Calu3 (cell line): ENCODE data around the gene HAUS8. TPM values are rescaled to one million over a fixed set of nuclear protein-coding genes. Genes with fewer than 3 reads are reported as not detected.

Experiments used
- BruUV-seq: library from RNA; stranded (reverse); fragments of 400-500 nt; replicated peaks from 2 replicates; lab custom pipeline; 2021; lab: Mats Ljungman, UMichigan
- CTCF ChIA-PET: fragments of 300-600 bp; sonication (Branson Sonifier 250); formaldehyde crosslinking; loops from one replicate; lab custom pipeline; 2022; ENCODE audit warnings: antibody characterized with exemption; lab: Charles Lee
- DNase-seq: peaks from one replicate; pipeline ENCODE4 v3.0.0; 2022
- H3K27ac Mint-ChIP-seq: one replicate; pipeline ENCODE4 v1.8.0; 2022; ENCODE audit warnings: mixed read lengths; ENCODE audit not compliant: unreplicated experiment
- H3K27me3 Mint-ChIP-seq: one replicate; pipeline ENCODE4 v1.8.0; 2022; ENCODE audit warnings: mixed read lengths; ENCODE audit not compliant: unreplicated experiment
- H3K36me3 Mint-ChIP-seq: one replicate; pipeline ENCODE4 v1.8.0; 2022; ENCODE audit warnings: mild to moderate bottlenecking, moderate library complexity, mixed read lengths; ENCODE audit not compliant: insufficient read depth, unreplicated experiment
- H3K4me1 Mint-ChIP-seq: one replicate; pipeline ENCODE4 v1.8.0; 2022; ENCODE audit warnings: mild to moderate bottlenecking, low read depth, mixed read lengths; ENCODE audit not compliant: unreplicated experiment
- H3K4me3 Mint-ChIP-seq: one replicate; pipeline ENCODE4 v1.8.0; 2022; ENCODE audit warnings: mild to moderate bottlenecking, low read depth, moderate library complexity, mixed read lengths; ENCODE audit not compliant: unreplicated experiment
- H3K9me3 Mint-ChIP-seq: one replicate; pipeline ENCODE4 v1.8.0; 2022; ENCODE audit warnings: low read depth, mixed read lengths; ENCODE audit not compliant: unreplicated experiment
- intact Hi-C: fragments of 100-400 bp; cut with micrococcal nuclease; formaldehyde crosslinking; loops from one replicate; pipeline ENCODE4 v1.10.0; 2022; ENCODE audit not compliant: unreplicated experiment
- total RNA-seq: library from RNA; stranded (reverse); gene quantifications from 2 replicates; pipeline ENCODE4 v1.2.3, GENCODE V29; 2022
- TF ChIP-seq, protein P1 (sequence below): fragments of 200-600 bp; IDR thresholded peaks from one replicate; pipeline ENCODE4 v1.8.0; 2022; ENCODE audit warnings: antibody characterized with exemption; ENCODE audit not compliant: unreplicated experiment

Gene HAUS8
- total RNA-seq, 1 experiment from 2014 or later, result 20.5 TPM

DNA sequence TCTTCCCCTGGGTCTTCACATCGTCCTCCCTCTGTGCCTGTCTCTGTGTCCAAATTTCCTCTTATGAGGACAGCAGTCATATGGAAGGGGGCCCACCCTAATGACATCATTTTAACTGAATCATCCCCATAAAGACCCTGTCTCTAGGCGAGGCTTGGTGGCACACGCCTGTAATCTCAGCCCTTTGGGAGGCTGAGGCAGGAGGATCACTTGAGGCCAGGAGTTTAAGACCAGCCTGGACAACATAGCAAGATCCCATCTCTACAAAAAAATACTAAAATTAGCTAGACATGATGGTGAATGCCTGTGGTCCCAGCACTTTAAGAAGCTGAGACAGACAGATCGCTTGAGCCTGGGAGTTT is 5.2 kb upstream of the HAUS8 start:
- intact Hi-C loops, result no loop called here
- CTCF ChIA-PET, result no interaction called here
- Mint-ChIP-seq H3K36me3 (peaks cover 17% of the 10 kb centered on the region), H3K4me3 (no peak overlapping the region), H3K27me3 (no peaks in the 10 kb centered on the region), H3K4me1 (peaks cover 8% of the 10 kb centered on the region), H3K27ac (no peak overlapping the region), H3K9me3 (no peaks in the 10 kb centered on the region)
- TF ChIP-seq, protein P1, sequence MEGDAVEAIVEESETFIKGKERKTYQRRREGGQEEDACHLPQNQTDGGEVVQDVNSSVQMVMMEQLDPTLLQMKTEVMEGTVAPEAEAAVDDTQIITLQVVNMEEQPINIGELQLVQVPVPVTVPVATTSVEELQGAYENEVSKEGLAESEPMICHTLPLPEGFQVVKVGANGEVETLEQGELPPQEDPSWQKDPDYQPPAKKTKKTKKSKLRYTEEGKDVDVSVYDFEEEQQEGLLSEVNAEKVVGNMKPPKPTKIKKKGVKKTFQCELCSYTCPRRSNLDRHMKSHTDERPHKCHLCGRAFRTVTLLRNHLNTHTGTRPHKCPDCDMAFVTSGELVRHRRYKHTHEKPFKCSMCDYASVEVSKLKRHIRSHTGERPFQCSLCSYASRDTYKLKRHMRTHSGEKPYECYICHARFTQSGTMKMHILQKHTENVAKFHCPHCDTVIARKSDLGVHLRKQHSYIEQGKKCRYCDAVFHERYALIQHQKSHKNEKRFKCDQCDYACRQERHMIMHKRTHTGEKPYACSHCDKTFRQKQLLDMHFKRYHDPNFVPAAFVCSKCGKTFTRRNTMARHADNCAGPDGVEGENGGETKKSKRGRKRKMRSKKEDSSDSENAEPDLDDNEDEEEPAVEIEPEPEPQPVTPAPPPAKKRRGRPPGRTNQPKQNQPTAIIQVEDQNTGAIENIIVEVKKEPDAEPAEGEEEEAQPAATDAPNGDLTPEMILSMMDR, result no peak
- no peak for DNase-seq
- BruUV-seq, result no TSS peak

GRCh38 chr19:17079710-17080439 is 4.6 kb upstream of the HAUS8 start:
- BruUV-seq, result no TSS peak
- peak; percentile 51 for DNase-seq
- H3K27ac Mint-ChIP-seq, result no peak overlapping the region
- peaks cover 22% of the 10 kb centered on the region for H3K36me3 Mint-ChIP-seq
- no peaks in the 10 kb centered on the region for H3K9me3 Mint-ChIP-seq
- H3K4me3 Mint-ChIP-seq, result peak overlapping the region; percentile 17
- peaks cover 8% of the 10 kb centered on the region for H3K4me1 Mint-ChIP-seq
- TF ChIP-seq, protein P1, result no peak
- CTCF ChIA-PET, result no interaction called here
- intact Hi-C loops, result no loop called here
- H3K27me3 Mint-ChIP-seq, result no peaks in the 10 kb centered on the region

DNA sequence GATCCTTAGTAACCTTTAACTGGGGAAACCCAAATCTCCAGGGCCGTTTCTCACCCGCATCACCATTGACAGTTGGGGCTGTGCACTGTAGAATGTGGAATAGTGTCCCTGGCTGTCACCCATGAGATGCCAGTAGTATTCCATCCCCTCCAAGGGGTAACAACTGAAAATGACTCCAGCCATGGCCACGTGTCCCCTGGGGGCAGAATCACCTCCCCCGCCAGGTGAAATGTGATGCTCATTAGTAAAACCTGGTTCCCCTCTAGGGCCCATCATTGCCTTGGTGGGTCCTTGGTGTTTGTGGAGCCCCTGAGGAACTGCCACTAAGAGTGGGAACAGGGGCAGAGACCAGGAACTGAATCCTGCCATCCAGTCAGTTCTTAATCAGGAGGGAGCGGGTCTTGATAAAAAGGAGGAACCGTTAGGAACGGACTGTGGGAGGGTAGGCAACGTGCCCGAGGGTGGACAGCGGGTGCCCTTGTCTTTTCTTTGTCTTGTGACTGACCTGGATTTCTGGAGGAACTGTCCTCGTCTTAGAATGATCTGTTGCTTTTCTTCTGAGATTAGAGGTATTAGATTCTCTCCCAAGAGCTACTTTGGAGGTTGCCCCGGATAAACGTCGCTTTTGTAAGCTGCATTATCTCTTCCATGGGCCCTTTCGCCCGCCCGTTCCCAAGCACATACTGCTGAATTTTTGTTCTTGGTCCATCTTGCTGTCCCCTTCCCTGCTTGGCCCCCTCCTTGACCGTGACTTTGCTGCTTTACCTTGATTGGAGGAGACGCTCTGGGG is 3.9 kb upstream of the HAUS8 start:
- Mint-ChIP-seq H3K36me3 (peaks cover 30% of the 10 kb centered on the region), H3K27me3 (no peaks in the 10 kb centered on the region), H3K27ac (no peak overlapping the region), H3K9me3 (no peaks in the 10 kb centered on the region), H3K4me3 (peak overlapping the region; percentile 17), H3K4me1 (peaks cover 8% of the 10 kb centered on the region)
- CTCF ChIA-PET, result no interaction called here
- intact Hi-C loops, result no loop called here
- no TSS peak for BruUV-seq
- no peak for DNase-seq
- TF ChIP-seq, protein P1, result no peak

DNA sequence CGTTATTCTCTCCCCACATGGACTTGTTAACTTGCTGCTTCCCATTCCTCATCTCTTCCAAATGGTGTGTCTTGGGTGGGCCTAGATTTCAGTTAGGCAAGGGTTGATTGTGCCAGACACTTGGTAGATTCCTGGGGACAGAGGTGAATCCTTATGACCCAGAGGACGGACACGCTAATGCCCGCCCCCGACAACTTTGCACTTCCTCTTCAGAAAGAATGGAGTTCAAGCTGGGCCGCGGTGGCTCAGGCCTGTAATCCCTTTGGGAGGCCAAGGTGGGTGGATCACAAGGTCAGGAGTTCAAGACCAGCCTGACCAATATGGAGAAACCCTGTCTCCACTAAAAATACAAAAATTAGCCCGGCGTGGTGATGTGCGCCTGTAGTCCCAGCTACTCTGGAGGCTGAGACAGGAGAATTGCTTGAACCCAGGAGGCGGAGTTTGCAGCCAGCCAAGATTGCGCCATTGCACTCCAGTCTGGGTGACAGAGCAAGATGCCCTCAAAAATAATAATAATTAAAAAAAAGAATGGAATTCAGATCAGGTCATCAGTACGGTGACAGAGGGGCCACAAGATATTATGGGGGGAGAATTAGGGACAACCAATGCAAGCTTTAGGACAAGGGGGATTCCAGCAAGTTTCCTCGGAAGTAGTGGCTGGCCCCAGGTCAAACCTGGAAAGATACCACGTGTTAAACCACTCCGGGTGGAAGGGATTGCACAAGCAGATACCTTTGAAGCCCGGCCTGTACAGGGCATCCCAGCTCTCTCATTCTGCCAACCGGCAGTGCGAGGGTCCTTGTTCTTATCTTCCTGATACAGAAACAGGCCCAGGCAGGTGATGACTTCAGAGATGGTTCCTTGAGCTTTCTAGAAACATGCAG is 3.0 kb upstream of the HAUS8 start:
- intact Hi-C loops, result no loop called here
- TF ChIP-seq, protein P1, result no peak
- TSS peak; percentile 21 for BruUV-seq
- peaks cover 35% of the 10 kb centered on the region for H3K36me3 Mint-ChIP-seq
- H3K27ac Mint-ChIP-seq, result no peak overlapping the region
- CTCF ChIA-PET, result interaction anchor here (0.8 kb wide), 1 partner anchor 432 kb away, joined by 3 read pairs; no protein-coding TSS in a partner anchor
- H3K27me3 Mint-ChIP-seq, result no peaks in the 10 kb centered on the region
- peak overlapping the region; percentile 39 for H3K4me3 Mint-ChIP-seq
- no peaks in the 10 kb centered on the region for H3K9me3 Mint-ChIP-seq
- H3K4me1 Mint-ChIP-seq, result peaks cover 8% of the 10 kb centered on the region
- DNase-seq, result no peak
